ENCODE results near the gene NKAPL.

Gene NKAPL

GRCh38 chr6:28258877-28259777, at the start of gene NKAPL:
Gene NKAPL (plus strand): TSS chr6:28259297. CDS start chr6:28259372, 75 bp downstream.
- H3K9ac ChIP-seq (ENCODE audit: low read length), result no peak within 1 kb of the TSS
- no peaks in the 10 kb centered on the region for H3K27me3 ChIP-seq (ENCODE audit: control insufficient read depth, insufficient read depth, low read length)
- peak within 1 kb of the TSS; percentile 69 for H3K4me3 ChIP-seq (ENCODE audit: low read length)
- no peaks in the 10 kb centered on the region for H3K36me3 ChIP-seq (ENCODE audit: control insufficient read depth, insufficient read depth, low read length)
- H3K27ac ChIP-seq (ENCODE audit: low read depth, low read length), result no peak within 1 kb of the TSS
- H3K4me1 ChIP-seq (ENCODE audit: control insufficient read depth, insufficient read depth, low read length), result peaks cover 3% of the 10 kb centered on the region

- H3K27ac ChIP-seq (ENCODE audit: low read depth, low read length), result no peak overlapping the region
- H3K4me1 ChIP-seq (ENCODE audit: control insufficient read depth, insufficient read depth, low read length), result no peaks in the 10 kb centered on the region
- no peaks in the 10 kb centered on the region for H3K36me3 ChIP-seq (ENCODE audit: control insufficient read depth, insufficient read depth, low read length)
- peaks cover 17% of the 10 kb centered on the region for H3K27me3 ChIP-seq (ENCODE audit: control insufficient read depth, insufficient read depth, low read length)
- no peak overlapping the region for H3K4me3 ChIP-seq (ENCODE audit: low read length)
- H3K9ac ChIP-seq (ENCODE audit: low read length), result no peak overlapping the region
Observed at GRCh38 chr6:28209753-28210535, 49.2 kb upstream of the NKAPL start.

GRCh38 chr6:28211840-28212509, 47.1 kb upstream of the NKAPL start:
- H3K27me3 ChIP-seq (ENCODE audit: control insufficient read depth, insufficient read depth, low read length), result peaks cover 17% of the 10 kb centered on the region
- H3K4me3 ChIP-seq (ENCODE audit: low read length), result peak overlapping the region; percentile 51
- H3K36me3 ChIP-seq (ENCODE audit: control insufficient read depth, insufficient read depth, low read length), result no peaks in the 10 kb centered on the region
- no peaks in the 10 kb centered on the region for H3K4me1 ChIP-seq (ENCODE audit: control insufficient read depth, insufficient read depth, low read length)
- H3K27ac ChIP-seq (ENCODE audit: low read depth, low read length), result no peak overlapping the region
- H3K9ac ChIP-seq (ENCODE audit: low read length), result no peak overlapping the region

- Histone ChIP-seq H3K4me3 (ENCODE audit: low read length) (peak overlapping the region; percentile 51), H3K27ac (ENCODE audit: low read depth, low read length) (no peak overlapping the region), H3K27me3 (ENCODE audit: control insufficient read depth, insufficient read depth, low read length) (peaks cover 17% of the 10 kb centered on the region)
Observed at GRCh38 chr6:28212510-28213212, 46.4 kb upstream of the NKAPL start.

GRCh38 chr6:28213213-28213523, 45.9 kb upstream of the NKAPL start:
- Histone ChIP-seq H3K27ac (ENCODE audit: low read depth, low read length) (no peak overlapping the region), H3K27me3 (ENCODE audit: control insufficient read depth, insufficient read depth, low read length) (peaks cover 13% of the 10 kb centered on the region), H3K4me1 (ENCODE audit: control insufficient read depth, insufficient read depth, low read length) (peaks cover under 1% of the 10 kb centered on the region), H3K9ac (ENCODE audit: low read length) (no peak overlapping the region), H3K36me3 (ENCODE audit: control insufficient read depth, insufficient read depth, low read length) (no peaks in the 10 kb centered on the region), H3K4me3 (ENCODE audit: low read length) (no peak overlapping the region)

More at GRCh38 chr6:28212510-28213212, 46.4 kb upstream of the NKAPL start:
- no peak overlapping the region for H3K9ac ChIP-seq (ENCODE audit: low read length)
- H3K4me1 ChIP-seq (ENCODE audit: control insufficient read depth, insufficient read depth, low read length), result no peaks in the 10 kb centered on the region
- H3K36me3 ChIP-seq (ENCODE audit: control insufficient read depth, insufficient read depth, low read length), result no peaks in the 10 kb centered on the region

GRCh38 chr6:28215425-28215824, 43.7 kb upstream of the NKAPL start:
- Histone ChIP-seq H3K4me3 (ENCODE audit: low read length) (no peak overlapping the region), H3K27me3 (ENCODE audit: control insufficient read depth, insufficient read depth, low read length) (peaks cover 4% of the 10 kb centered on the region), H3K4me1 (ENCODE audit: control insufficient read depth, insufficient read depth, low read length) (peaks cover 2% of the 10 kb centered on the region), H3K27ac (ENCODE audit: low read depth, low read length) (no peak overlapping the region), H3K9ac (ENCODE audit: low read length) (no peak overlapping the region), H3K36me3 (ENCODE audit: control insufficient read depth, insufficient read depth, low read length) (no peaks in the 10 kb centered on the region)

- no peaks in the 10 kb centered on the region for H3K36me3 ChIP-seq (ENCODE audit: control insufficient read depth, insufficient read depth, low read length)
- H3K9ac ChIP-seq (ENCODE audit: low read length), result no peak overlapping the region
- no peak overlapping the region for H3K27ac ChIP-seq (ENCODE audit: low read depth, low read length)
- H3K27me3 ChIP-seq (ENCODE audit: control insufficient read depth, insufficient read depth, low read length), result no peaks in the 10 kb centered on the region
- H3K4me3 ChIP-seq (ENCODE audit: low read length), result no peak overlapping the region
- peaks cover 2% of the 10 kb centered on the region for H3K4me1 ChIP-seq (ENCODE audit: control insufficient read depth, insufficient read depth, low read length)
Observed at GRCh38 chr6:28217890-28218289, 41.2 kb upstream of the NKAPL start.

GRCh38 chr6:28218312-28219248, 40.5 kb upstream of the NKAPL start:
- Histone ChIP-seq H3K27me3 (ENCODE audit: control insufficient read depth, insufficient read depth, low read length) (no peaks in the 10 kb centered on the region), H3K36me3 (ENCODE audit: control insufficient read depth, insufficient read depth, low read length) (no peaks in the 10 kb centered on the region), H3K27ac (ENCODE audit: low read depth, low read length) (no peak overlapping the region), H3K9ac (ENCODE audit: low read length) (no peak overlapping the region), H3K4me1 (ENCODE audit: control insufficient read depth, insufficient read depth, low read length) (peaks cover 2% of the 10 kb centered on the region), H3K4me3 (ENCODE audit: low read length) (peak overlapping the region; percentile 66)

GRCh38 chr6:28220257-28221133, 38.6 kb upstream of the NKAPL start:
- H3K27ac ChIP-seq (ENCODE audit: low read depth, low read length), result no peak overlapping the region
- H3K36me3 ChIP-seq (ENCODE audit: control insufficient read depth, insufficient read depth, low read length), result no peaks in the 10 kb centered on the region
- peaks cover 2% of the 10 kb centered on the region for H3K4me1 ChIP-seq (ENCODE audit: control insufficient read depth, insufficient read depth, low read length)
- no peak overlapping the region for H3K4me3 ChIP-seq (ENCODE audit: low read length)
- H3K9ac ChIP-seq (ENCODE audit: low read length), result no peak overlapping the region
- no peaks in the 10 kb centered on the region for H3K27me3 ChIP-seq (ENCODE audit: control insufficient read depth, insufficient read depth, low read length)

GRCh38 chr6:28224131-28225055, 34.7 kb upstream of the NKAPL start:
- Histone ChIP-seq H3K27me3 (ENCODE audit: control insufficient read depth, insufficient read depth, low read length) (no peaks in the 10 kb centered on the region), H3K9ac (ENCODE audit: low read length) (no peak overlapping the region), H3K36me3 (ENCODE audit: control insufficient read depth, insufficient read depth, low read length) (peaks cover 7% of the 10 kb centered on the region), H3K4me1 (ENCODE audit: control insufficient read depth, insufficient read depth, low read length) (no peaks in the 10 kb centered on the region), H3K4me3 (ENCODE audit: low read length) (peak overlapping the region; percentile 85), H3K27ac (ENCODE audit: low read depth, low read length) (peak overlapping the region; percentile 84)

All from rectal smooth muscle tissue (tissue), 1 donor.